Limb (tissue), 2 donors: Measurements from ENCODE around the gene KLHDC7B.
"Not testable (repeated sequence)": the region's sequence is repeated elsewhere in the genome, so short reads cannot be mapped to it uniquely, and the experiment has no call there.

Experiments
- DNase-seq, 2 donors: peaks; one replicate each; pipeline ENCODE4 v3.0.0-alpha.2; 2016; ENCODE audit errors: extremely low spot score in 2 of 2

Gene KLHDC7B

GRCh38 chr22:50517495-50518260, 28.0 kb upstream of the KLHDC7B start:
- DNase-seq = no peak

DNA sequence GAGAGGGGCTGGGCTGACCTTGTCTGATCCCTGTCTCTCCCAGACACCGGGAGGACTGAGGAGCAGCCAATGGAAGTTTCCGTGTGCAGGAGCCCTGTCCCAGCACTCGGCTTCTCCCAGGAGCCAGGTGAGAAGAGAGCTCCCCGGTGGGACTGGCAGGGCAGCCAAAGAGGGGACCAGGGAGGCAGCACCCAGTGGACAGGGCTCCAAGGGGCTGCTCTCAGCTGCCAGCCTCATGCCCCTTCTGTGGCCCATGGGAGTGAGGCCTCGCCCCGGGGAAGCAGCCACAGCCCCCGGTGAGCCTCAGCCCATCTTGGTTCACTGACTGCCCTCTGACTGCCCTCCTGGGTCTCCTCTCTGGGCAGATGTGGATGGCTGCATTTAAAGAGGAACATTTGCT, 27.1 kb upstream of the KLHDC7B start:
- DNase-seq = no peak

GRCh38 chr22:50519151-50519550, 26.5 kb upstream of the KLHDC7B start:
- DNase-seq = no peak

DNA sequence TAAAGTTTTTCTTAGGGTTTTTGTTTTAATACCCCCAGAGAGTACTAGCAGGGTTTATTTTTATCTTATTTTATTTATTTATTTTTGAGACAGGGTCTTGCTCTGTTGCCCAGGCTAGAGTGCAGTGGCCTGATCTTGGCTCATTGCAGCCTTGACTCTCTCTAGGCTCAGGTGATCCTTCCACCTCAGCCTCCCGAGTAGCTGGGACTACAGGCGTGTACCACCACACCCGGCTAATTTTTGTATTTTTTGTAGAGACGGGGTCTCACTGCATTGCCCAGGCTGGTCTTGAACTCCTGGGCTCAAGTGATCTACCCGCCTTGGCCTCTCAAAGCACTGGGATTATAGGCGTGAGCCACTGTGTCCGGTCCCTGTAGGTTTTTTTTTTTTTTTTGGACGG, 25.5 kb upstream of the KLHDC7B start:
- DNase-seq = not testable (repeated sequence)

DNA sequence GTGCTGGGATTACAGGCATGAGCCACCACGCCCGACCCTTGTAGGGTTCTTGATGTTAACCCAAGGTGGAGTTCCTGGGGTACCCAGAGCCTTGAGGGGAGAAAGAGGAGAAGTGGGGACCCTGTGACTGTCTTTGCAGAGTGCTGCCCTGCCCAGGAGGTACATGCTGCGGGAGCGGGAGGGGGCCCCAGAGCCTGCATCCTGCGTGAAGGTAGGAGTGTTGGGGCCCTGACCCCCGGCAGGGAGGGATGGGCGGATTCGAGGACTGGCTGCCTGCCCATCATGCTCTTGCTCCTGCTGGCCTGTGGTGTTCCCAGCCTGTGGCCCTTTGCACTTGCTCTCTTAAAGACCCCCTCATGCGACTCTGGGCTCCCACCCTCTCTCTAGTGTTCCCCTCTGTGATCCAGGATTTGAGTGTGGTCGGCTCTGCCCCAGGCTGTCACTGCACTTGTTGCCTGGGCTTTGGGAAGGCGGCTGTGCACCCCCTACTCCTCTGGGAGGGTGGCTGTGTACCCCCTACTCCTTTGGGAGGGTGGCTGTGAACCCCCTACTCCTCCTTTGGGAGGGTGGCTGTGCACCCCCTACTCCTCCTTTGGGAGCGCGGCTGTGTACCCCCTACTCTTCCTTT, 24.8 kb upstream of the KLHDC7B start:
- DNase-seq = no peak

DNA sequence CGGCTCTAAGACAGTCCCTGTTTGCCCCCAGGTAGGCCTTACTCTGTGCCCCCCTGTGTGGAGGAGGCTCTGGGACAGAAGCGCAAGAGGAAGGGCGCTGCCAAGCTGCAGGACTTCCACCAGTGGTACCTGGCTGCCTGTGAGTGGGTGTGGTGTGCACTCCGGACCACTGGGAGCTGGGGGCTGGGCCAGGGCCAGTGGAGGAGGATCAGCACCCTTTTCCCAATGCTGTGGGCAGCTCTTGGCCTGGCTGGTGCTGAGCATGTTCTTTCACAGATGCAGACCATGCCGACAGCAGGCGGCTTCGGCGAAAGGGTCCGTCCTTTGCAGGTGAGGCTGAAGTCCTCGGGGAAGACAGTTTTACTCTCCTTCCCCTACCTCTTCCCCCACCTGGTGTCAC, 24.0 kb upstream of the KLHDC7B start:
- DNase-seq = no peak

DNA sequence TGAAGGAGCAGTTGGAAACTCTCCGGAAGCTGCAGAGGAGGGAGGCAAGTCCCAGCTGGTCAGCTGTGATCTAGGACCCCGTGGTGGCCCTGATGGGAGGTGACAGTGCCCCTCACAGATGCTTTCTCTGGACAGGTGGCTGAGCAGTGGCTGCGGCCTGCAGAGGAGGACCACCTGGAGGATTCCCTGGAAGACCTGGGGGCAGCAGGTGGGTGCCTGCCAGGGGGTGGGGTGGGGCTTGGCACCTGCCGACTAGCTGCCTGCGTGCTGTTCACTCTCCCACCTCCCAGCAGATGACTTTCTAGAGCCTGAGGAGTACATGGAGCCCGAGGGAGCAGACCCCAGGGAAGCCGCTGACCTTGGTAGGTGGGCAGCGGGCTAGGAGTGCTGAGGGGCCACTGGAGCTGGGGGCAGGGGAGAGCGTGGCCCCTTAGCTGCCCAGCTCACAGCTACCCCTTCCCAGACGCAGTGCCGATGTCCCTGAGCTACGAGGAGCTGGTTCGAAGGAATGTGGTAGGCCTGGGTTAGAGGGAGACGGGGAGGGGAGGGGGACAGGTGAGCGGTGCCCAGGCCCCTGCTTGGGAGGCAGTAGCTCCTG, 23.4 kb upstream of the KLHDC7B start:
- no peak for DNase-seq

- DNase-seq = no peak
These were observed 22.8 kb upstream of the KLHDC7B start for GRCh38 chr22:50522806-50523438.

GRCh38 chr22:50523458-50523805, 22.3 kb upstream of the KLHDC7B start:
- DNase-seq = no peak

DNA sequence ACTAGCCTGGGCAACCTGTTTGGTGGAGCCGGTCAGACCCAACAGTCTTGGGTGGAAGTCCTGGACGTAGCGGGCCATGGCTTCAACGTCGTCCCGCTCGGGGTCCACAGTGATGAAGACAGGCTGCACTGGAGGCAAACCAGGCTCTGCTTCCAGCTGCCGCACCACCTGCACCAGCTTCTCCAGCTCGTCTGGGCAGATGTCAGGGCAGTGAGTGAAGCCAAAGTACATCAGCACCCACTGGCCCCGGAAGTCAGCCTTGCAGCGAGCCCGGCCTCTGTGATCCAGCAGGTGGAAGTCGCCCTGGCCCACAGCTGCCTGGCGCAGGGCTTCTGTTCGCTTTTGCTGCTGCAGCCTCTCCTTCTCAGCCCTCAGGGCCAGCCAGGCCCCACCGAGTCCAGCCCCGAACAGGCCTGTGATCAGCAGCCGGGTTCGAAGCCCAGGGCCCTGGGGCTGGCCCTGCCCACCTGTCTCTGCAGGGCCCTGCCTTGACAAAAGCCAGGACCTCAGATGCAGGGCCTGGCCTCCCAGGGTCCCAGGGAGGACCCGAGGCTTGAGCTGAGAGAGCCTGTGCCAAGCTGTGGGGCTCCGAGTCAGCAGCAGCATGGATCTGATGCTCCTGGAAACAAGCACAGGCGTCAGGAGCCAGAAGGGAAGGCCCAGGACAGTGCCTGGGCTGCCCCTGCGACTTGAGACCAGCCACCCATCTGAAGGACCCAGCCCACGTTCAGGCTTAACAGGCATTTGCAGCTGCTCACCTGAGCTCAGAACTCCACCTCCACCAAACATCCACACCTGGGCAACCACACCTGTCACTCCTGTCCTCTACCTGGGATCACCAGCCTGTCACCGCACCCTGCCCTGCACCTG, 21.7 kb upstream of the KLHDC7B start:
- DNase-seq = no peak

DNA sequence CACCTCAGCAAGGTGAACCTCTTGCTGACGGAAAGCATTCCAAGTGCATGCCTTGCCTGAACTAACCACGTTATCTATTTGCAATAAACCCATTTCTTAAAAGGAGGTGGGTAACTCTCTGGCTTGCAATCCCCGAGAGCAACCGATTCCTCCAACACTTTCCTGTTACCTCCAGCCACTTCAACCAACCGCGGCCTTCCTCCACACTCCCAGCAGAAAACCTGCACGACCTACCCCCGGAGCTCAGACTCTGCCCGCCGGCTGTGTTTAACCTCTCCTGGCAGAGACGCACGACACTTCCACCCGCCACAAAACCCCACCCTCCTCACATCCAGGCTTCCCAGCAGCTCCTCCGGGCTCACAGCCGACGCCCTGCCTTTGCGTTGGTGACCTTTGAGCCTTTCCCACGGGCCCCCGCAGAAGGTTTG, 21.0 kb upstream of the KLHDC7B start:
- no peak for DNase-seq

- DNase-seq = peak; percentile 98 to 99
These were observed 20.4 kb upstream of the KLHDC7B start, which contains the start of gene SCO2 for GRCh38 chr22:50525104-50525857. SCO2 (minus strand) TSS chr22:50525598; CDS start chr22:50524411, 1,187 bp downstream.

DNA sequence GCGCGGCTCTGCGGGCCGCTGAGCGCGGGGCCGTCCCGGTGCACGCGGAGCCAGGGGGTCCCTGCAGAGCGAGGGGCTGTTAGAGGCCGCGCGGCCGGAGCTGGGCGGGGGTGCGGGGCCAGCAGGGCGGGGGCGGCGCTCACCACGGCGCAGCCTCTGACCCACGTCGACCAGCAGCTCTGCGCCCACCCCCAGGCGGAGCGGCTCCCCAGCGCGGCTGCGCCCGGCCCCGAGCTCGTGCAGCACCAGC, 19.9 kb upstream of the KLHDC7B start:
- no peak for DNase-seq

DNA sequence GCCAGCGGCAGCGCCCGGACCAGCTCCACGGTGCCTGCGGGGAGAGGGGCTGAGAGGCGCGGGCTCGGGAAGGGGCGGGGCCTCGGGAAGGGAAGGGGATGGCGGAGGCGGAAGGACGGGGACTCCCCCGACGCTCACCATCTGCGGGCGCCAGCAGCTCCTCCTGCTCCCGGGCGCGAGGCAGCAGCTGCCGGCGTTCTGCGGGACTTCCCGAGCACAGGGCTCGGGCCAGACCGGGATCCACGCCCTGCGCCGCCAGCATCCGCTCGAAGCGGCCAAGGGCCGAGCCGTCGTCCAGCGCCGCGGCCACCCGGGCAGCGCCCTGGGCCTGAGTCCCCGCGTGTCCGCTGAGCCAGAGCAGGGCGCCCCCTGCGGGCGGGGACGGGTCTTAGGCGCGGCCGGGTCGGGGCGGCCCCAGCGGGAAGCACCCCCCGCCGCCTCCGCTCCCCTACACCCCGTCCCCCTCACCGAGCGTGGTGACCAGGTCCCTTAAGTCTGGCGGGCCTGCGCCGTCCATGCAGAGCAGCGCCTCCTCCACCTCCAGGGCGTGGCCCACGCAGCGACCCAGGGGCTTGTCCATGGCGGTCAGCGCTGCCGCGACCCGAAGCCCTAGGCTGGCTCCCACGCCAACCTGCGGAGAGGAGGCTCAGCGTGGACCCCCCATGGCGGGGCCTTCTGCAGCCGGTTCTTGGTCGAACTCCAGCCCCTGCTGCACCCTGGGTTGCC, 19.4 kb upstream of the KLHDC7B start:
- peak; percentile 78 to 90 for DNase-seq

GRCh38 chr22:50526834-50527801, 18.6 kb upstream of the KLHDC7B start:
- no peak for DNase-seq

GRCh38 chr22:50527921-50528681, 17.6 kb upstream of the KLHDC7B start:
- DNase-seq = no peak

DNA sequence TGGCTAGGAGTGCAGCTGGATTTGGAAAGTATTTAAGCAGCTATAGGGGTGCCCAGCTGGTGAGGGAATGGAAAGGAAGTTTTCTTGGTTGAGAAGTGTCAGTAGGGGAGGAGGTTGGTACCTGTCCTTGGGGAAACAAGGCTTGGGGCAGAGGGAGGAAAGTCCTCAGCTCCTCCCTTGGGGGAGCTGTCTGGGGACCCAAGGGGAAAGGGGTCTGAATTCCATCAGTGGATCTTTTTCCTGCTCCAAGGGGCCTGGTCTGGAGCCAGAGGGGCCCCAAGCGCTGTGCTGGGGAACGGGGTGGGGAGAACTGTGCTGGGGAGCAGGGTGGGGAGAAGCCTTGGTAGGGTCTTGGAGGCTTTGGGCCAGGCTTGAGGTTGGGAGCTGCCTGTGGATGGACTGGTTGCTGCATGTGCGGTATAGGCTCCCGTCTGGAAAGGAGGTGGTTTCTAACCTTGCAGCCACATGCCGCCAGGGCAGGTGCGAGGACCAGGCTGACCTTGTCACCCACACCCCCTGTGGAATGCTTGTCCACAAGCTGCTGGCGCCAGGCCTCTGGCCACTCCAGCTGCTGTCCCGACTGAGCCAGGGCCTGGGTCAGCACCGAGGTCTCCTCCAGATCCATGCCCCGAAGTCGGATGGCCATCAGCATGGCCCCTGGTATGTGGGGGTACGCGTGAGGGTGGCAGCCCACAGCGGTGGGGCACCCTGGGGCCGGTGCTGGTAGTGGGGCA, 16.9 kb upstream of the KLHDC7B start:
- no peak for DNase-seq
